HUES48 (cell line): ENCODE data around the gene DLX1.
"Not testable (repeated sequence)": the region's sequence is repeated elsewhere in the genome, so short reads cannot be mapped to it uniquely, and the experiment has no call there.

Experiments
- H3K27ac ChIP-seq: one replicate; pipeline ENCODE4 v1.7.0; 2013; ENCODE audit warnings: low read depth, low read length, inconsistent platforms
- H3K27me3 ChIP-seq: 2 replicates; pipeline ENCODE4 v1.6.1; 2013; ENCODE audit warnings: mild to moderate bottlenecking, low read length; ENCODE audit not compliant: control insufficient read depth, insufficient read depth
- H3K36me3 ChIP-seq: 2 replicates; pipeline ENCODE4 v1.6.1; 2013; ENCODE audit warnings: low read length; ENCODE audit not compliant: control insufficient read depth, insufficient read depth
- H3K4me1 ChIP-seq: 2 replicates; pipeline ENCODE4 v1.6.1; 2013; ENCODE audit warnings: mild to moderate bottlenecking, low read length; ENCODE audit not compliant: control insufficient read depth, insufficient read depth
- H3K4me3 ChIP-seq: 2 replicates; pipeline ENCODE4 v1.5.1; 2013; ENCODE audit warnings: mild to moderate bottlenecking, low read depth, low read length
- H3K9ac ChIP-seq: 2 replicates; pipeline ENCODE4 v1.6.1; 2013; ENCODE audit warnings: mild to moderate bottlenecking, low read depth, low read length, moderate library complexity
- H3K9me3 ChIP-seq: 2 replicates; pipeline ENCODE4 v1.6.1; 2013; ENCODE audit warnings: low read length; ENCODE audit not compliant: control insufficient read depth, insufficient read depth

Gene DLX1

GRCh38 chr2:172066394-172066886 lies 18.9 kb upstream of the DLX1 start:
- no peak overlapping the region for H3K27ac ChIP-seq
- H3K9me3 ChIP-seq = no peaks in the 10 kb centered on the region
- H3K4me3 ChIP-seq = no peak overlapping the region
- H3K36me3 ChIP-seq = no peaks in the 10 kb centered on the region
- H3K4me1 ChIP-seq = no peaks in the 10 kb centered on the region
- no peaks in the 10 kb centered on the region for H3K27me3 ChIP-seq
- no peak overlapping the region for H3K9ac ChIP-seq

DNA sequence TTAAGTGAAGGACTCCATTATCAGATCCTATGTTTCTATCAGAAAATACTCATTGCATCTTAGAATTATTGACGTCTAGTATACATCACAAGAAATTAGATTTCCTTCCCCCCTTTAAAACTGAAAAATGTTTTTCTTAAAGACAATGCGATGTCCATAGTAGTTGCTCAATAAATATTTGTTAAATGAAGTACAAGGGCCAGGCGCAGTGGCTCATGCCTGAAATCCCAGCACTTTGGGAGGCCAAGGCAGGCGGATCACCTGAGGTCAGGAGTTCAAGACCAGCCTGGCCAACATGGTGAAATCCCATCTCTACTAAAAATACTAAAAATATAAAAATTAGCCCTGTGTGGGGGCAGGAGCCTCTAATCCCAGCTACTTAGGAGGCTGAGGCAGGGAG lies 17.4 kb upstream of the DLX1 start:
- H3K27ac ChIP-seq, H3K4me3 ChIP-seq, H3K4me1 ChIP-seq, H3K27me3 ChIP-seq, H3K9ac ChIP-seq, H3K9me3 ChIP-seq, H3K36me3 ChIP-seq: not testable (repeated sequence)

- Histone ChIP-seq H3K4me1 (no peaks in the 10 kb centered on the region), H3K36me3 (no peaks in the 10 kb centered on the region), H3K4me3 (no peak overlapping the region), H3K27me3 (peaks cover 4% of the 10 kb centered on the region; the same call in 1 of the 2 replicates), H3K27ac (no peak overlapping the region), H3K9me3 (no peaks in the 10 kb centered on the region), H3K9ac (no peak overlapping the region)
Observed at GRCh38 chr2:172070936-172071335, 14.4 kb upstream of the DLX1 start.

DNA sequence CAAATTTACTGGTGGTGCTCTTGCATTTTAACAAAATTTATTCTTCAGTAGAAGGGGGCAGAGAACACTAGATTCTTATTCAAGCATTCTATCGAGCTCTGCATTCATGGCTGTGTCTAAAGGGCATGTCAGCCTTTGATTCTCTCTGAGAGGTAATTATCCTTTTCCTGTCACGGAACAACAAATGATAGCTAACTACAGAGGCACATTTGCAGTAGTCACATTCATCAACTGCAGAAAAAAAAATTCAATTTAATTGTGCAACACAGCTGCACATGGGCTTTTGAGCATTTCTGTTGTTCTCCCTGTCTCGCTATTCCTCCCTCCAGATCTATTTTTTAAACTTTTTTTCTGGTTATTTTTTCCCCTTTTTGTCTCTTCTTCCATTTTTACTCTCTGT lies 13.0 kb upstream of the DLX1 start:
- Histone ChIP-seq H3K36me3 (no peaks in the 10 kb centered on the region), H3K27me3 (peaks cover 16% of the 10 kb centered on the region), H3K4me1 (no peaks in the 10 kb centered on the region), H3K9ac (no peak overlapping the region), H3K4me3 (no peak overlapping the region), H3K27ac (no peak overlapping the region), H3K9me3 (no peaks in the 10 kb centered on the region)

DNA sequence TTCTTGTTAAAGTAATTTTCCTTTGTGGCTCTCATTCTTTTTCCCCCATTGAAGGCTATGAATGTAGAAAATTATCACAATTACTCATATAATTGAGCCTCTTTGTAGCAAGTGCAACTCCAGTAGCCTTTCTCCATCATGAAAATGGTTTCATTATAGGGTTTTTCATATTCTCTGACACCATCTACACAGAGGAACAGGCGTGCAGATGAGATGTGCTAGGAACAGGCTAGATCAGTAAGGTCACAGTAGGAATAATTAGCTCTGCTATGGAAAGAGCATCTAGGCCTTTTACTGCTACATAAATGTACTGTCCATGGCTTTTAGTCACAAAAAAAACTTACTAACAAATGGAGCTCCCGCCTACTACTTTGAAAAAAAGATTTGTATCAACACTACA lies 12.6 kb upstream of the DLX1 start:
- Histone ChIP-seq H3K4me3 (no peak overlapping the region), H3K36me3 (no peaks in the 10 kb centered on the region), H3K4me1 (no peaks in the 10 kb centered on the region), H3K27me3 (peaks cover 20% of the 10 kb centered on the region), H3K9me3 (no peaks in the 10 kb centered on the region), H3K27ac (no peak overlapping the region), H3K9ac (no peak overlapping the region)

DNA sequence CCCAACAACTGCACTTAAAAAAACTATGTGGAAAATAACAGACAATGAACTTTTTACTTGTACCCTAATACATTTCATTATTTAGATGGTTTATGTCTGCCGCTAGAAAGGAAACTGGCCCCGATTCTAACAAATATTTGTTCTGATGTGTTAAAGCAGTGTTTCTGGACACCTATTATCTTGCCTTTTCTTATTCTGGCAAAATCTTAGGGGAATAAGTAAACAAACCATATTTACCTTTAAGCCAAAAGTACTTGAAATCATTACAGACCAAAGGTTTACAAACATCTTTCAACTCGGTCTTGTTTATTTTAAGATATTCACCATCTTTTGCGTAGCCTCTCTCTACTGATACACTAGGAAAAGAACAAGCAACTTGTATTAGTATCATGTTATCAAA lies 11.8 kb upstream of the DLX1 start:
- Histone ChIP-seq H3K9me3 (no peaks in the 10 kb centered on the region), H3K4me1 (no peaks in the 10 kb centered on the region), H3K4me3 (no peak overlapping the region), H3K36me3 (no peaks in the 10 kb centered on the region), H3K27me3 (peaks cover 28% of the 10 kb centered on the region), H3K27ac (no peak overlapping the region), H3K9ac (no peak overlapping the region)

GRCh38 chr2:172074254-172074653 lies 11.1 kb upstream of the DLX1 start:
- Histone ChIP-seq H3K4me3 (no peak overlapping the region), H3K27me3 (peaks cover 35% of the 10 kb centered on the region), H3K4me1 (no peaks in the 10 kb centered on the region)

DNA sequence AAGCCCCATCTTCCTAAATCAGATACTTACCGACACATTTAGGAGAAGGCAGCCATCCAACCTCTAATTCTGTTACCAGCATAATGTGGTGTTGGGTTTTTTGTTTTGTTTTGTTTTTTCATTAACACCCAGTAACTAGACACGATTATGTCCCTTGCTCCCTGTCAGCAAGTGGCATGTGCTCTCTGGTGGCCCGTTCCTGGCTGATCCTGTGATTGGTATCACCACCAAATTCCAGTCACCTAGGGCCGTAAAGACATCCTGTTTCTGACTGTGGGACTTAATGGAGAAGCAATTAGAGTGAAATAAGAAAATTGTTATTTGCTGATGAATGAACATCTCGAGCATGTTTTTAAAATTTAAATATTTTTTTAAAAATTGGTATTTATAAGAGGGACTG lies 5.9 kb upstream of the DLX1 start:
- Histone ChIP-seq H3K4me1 (peaks cover 35% of the 10 kb centered on the region), H3K9ac (no peak overlapping the region), H3K4me3 (no peak overlapping the region), H3K27ac (no peak overlapping the region), H3K9me3 (no peaks in the 10 kb centered on the region), H3K27me3 (peaks cover 87% of the 10 kb centered on the region), H3K36me3 (no peaks in the 10 kb centered on the region)

More at GRCh38 chr2:172074254-172074653, 11.1 kb upstream of the DLX1 start:
- Histone ChIP-seq H3K9ac (no peak overlapping the region), H3K9me3 (no peaks in the 10 kb centered on the region), H3K27ac (no peak overlapping the region), H3K36me3 (no peaks in the 10 kb centered on the region)

GRCh38 chr2:172079838-172080640 lies 5.3 kb upstream of the DLX1 start:
- H3K27me3 ChIP-seq = peaks cover 93% of the 10 kb centered on the region
- H3K27ac ChIP-seq = no peak overlapping the region
- H3K4me1 ChIP-seq = peaks cover 35% of the 10 kb centered on the region
- no peak overlapping the region for H3K4me3 ChIP-seq
- H3K9me3 ChIP-seq = no peaks in the 10 kb centered on the region
- H3K36me3 ChIP-seq = no peaks in the 10 kb centered on the region
- H3K9ac ChIP-seq = no peak overlapping the region

GRCh38 chr2:172080641-172081220 lies 4.6 kb upstream of the DLX1 start:
- Histone ChIP-seq H3K27ac (no peak overlapping the region), H3K9ac (no peak overlapping the region), H3K27me3 (peaks cover 98% of the 10 kb centered on the region), H3K4me1 (peaks cover 39% of the 10 kb centered on the region), H3K9me3 (no peaks in the 10 kb centered on the region), H3K4me3 (peak overlapping the region; percentile 7; the same call in 1 of the 2 replicates), H3K36me3 (no peaks in the 10 kb centered on the region)

DNA sequence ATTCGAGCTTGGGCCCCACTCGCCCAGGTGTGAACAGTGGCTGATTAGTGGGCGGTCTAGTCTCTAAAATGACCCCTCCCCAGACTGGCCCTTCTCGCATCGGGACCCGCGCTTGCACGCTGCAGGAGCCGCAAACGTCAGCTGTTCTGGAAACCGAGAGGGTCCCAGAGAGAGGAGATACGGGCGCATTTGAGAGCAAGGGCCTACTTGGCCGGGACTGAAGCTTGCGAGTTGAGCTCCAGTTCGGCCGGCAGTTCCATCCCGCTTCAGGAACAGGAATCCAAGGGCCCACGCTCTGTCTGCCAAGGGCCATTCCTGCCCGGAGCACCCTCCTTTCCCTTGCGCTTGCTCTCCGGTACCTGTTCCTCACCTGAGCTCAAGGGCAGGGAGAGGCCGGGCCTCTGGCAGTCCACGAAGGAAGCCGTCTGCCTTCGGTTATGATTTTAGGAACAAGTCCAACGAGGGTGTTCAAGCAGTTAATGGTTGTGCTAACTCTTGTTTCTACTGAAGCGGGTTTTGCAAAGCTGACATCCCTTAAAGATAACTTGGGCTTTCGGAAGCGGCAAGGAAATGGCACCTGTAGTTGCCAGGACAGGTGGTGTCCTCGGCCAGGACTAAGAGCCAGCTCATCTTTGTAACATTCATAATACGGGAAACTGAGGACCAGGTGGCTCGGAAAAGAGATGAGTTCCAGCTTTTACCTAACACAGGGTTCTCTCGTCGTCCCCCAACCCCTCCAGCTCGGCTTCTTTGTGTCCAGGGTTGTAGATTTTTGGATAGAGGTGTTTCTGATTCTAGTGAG lies 3.9 kb upstream of the DLX1 start:
- peak overlapping the region; percentile 7; the same call in 1 of the 2 replicates for H3K4me3 ChIP-seq
- H3K9ac ChIP-seq = no peak overlapping the region
- H3K27ac ChIP-seq = no peak overlapping the region
- H3K27me3 ChIP-seq = peaks cover 100% of the 10 kb centered on the region
- H3K9me3 ChIP-seq = no peaks in the 10 kb centered on the region
- no peaks in the 10 kb centered on the region for H3K36me3 ChIP-seq
- H3K4me1 ChIP-seq = peaks cover 44% of the 10 kb centered on the region
